HG03064 (cell line): ENCODE results near the gene DLAT.
"Not testable (repeated sequence)": the region's sequence is repeated elsewhere in the genome, so short reads cannot be mapped to it uniquely, and the experiment has no call there.

Experiments
- ATAC-seq: cut with Tn5 transposase; IDR thresholded peaks from one replicate; pipeline ENCODE4 v1.9.1; 2021; ENCODE audit warnings: low read depth; ENCODE audit not compliant: unreplicated experiment

The DLAT gene

GRCh38 chr11:112024773-112025678, at the start of gene DLAT:
Gene DLAT, plus strand, starts transcription at chr11:112025408. Its CDS starts 65 bp downstream, at chr11:112025473.
- ATAC-seq: peak; percentile 69

DNA sequence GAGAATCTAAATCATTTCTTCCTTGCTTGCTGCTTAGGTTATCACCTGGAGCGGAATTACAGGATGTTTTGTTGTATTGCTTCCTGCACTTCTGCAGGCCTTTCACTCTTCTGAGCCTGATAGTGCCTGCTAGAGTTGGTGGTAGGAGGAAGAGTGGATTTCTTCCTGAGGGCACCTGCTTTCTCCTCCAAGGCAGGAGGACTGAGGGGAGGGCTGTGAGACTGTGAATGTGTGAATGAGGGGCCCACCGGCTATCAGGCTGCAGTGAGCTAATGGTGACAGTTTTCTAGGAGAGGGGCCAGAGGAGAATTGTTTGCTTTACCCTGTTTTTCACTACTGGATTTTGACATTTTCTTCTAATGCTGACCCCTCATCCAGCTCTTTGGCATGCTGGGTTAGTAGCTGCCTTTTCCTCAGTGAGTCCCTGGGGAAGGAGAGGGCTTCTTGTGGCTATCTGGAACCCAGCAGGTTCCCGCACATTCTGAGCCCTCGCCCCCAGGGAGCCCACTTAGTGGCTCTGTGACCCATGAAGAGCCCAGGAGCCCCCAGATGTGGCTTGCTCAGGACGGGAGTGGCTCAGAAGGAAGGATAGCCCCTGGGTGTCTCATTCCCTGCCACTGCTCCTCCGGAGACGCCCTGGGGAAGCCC, 49.0 kb upstream of the DLAT start:
- ATAC-seq: no peak

- ATAC-seq: no peak
Measured at GRCh38 chr11:111976767-111977145, 48.5 kb upstream of the DLAT start.

- no peak for ATAC-seq
Measured at GRCh38 chr11:111977146-111978027, 47.8 kb upstream of the DLAT start.

GRCh38 chr11:111978028-111978771, 47.0 kb upstream of the DLAT start:
- no peak for ATAC-seq

GRCh38 chr11:111980062-111980461, 45.1 kb upstream of the DLAT start:
- ATAC-seq: no peak

- no peak for ATAC-seq
Measured at GRCh38 chr11:111981270-111981669, 43.9 kb upstream of the DLAT start.

- no peak for ATAC-seq
Measured at GRCh38 chr11:111982019-111982464, 43.2 kb upstream of the DLAT start.

- no peak for ATAC-seq
Measured at GRCh38 chr11:111982541-111983186, 42.5 kb upstream of the DLAT start.

DNA sequence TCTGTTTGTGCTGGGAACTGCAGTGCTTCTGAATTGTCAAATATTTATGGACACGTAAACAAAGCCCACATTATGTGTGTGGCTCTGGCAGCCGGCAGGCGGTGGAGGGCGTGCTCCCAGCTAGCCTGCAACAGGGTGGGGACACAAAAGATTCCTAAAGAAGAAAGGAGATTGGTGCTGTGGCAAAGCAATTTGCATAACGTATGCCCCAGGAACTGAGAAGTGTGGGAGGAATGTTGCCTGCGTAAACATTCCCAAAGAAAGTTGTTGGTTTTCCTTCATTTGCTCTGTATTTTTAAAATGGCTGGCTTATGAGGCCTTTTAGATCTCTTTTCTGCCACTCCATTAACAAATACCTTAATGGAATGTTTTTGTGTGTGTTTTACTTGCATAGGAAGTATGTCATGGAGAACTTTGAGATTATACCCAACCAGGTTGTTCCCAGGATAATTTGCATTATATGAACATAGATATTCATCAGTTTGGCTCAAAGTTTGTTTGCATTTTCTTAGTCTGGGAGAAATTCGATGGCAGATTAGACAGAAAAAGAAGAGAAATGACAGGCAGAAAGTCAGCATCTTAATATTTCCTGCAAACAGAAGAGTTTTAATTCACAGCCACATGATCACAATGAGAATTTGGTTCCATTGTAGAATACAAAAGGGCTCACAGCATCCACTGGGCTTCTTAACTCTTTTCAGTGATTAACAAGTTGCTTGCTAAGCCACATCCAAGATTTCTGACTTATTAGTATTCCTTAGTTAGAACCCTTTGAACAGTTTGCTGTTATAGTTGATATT, 41.8 kb upstream of the DLAT start:
- ATAC-seq: no peak

GRCh38 chr11:111986589-111986988, 38.6 kb upstream of the DLAT start:
- ATAC-seq: no peak

DNA sequence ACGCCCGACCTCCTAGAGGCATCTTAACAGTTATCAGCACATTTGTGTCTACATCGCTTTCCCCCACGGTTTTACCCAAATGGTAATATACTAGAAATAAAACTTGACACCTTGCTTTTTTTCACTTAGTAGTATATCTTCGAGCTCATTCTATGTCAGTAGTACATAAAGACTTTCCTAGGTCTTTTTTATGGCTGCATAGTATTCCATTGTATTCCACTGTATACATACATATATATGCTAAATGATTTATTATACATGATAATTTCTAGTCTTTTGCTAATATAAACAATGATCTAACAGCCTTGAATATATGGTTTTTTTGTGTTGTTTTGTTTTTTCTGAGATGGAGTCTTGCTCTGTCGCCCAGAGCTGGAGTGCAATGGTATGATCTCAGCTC, 34.8 kb upstream of the DLAT start:
- no peak for ATAC-seq

DNA sequence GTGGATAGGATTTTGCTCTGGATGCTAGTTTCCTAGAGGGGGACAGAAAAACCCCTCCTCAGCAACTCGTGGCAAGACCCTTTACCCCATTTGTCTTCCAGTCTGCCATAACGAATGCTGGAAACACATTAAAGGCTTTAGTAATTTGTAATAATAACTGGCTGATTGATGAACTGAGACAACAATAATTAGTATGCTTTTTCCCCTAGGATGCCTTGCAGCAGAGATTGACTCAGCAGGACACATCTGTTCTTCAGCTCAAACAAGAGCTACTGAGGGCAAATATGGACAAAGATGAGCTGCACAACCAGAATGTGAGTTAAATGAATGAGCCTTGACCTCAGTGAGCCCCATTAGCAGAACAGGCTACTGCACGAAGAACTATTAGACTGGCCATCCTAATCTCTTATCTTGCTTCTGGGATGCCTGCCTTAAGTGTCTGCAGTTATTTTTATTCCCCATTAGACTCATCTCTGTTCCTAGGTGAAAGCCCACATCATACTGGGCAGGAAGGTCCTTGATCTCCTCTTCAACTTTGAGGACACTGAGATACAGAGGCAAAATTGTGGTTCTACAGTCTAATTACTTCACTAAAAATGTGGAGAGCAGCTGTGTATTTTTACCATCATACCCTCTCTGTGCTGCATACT, 32.9 kb upstream of the DLAT start:
- ATAC-seq: no peak

DNA sequence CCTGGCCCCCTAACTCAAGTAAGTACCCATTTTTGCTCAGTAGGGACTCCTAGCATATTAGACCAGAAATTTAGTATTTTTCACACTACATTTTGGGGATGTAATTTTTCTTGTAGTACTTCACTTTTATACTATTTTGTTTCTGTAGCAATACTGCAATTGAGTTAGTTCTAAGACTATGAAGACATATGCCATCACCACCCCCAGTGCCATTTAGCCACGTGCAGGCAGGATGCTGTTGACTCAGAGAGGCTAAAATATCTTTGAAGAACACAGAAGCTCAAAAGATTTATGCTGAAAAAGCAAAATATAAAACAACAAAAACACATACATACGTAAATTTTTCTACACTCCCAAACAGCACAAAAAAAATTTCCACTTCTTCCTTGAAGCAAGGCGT, 29.1 kb upstream of the DLAT start:
- ATAC-seq: no peak

GRCh38 chr11:111996669-111997068, 28.5 kb upstream of the DLAT start:
- not testable (repeated sequence) for ATAC-seq

DNA sequence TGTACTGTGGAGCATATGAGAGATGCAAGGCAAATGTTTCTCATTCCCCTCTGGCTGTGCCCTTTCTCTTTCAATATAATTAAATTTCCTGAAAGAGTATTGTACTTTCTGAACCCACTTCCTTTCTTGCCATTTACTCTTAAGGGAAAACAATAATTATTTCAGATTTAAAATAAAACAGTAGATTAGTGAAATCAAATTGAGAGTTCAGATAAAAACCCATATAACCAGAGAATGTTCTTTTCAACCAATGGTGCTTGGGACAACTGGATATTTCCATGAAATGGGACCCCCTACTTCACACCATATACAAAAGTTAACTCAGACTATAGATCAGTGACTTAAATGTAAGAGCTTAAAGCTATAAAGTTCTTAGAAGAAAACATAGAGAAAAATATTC, 26.1 kb upstream of the DLAT start:
- ATAC-seq: no peak

GRCh38 chr11:112000703-112001102, 24.5 kb upstream of the DLAT start:
- ATAC-seq: no peak

DNA sequence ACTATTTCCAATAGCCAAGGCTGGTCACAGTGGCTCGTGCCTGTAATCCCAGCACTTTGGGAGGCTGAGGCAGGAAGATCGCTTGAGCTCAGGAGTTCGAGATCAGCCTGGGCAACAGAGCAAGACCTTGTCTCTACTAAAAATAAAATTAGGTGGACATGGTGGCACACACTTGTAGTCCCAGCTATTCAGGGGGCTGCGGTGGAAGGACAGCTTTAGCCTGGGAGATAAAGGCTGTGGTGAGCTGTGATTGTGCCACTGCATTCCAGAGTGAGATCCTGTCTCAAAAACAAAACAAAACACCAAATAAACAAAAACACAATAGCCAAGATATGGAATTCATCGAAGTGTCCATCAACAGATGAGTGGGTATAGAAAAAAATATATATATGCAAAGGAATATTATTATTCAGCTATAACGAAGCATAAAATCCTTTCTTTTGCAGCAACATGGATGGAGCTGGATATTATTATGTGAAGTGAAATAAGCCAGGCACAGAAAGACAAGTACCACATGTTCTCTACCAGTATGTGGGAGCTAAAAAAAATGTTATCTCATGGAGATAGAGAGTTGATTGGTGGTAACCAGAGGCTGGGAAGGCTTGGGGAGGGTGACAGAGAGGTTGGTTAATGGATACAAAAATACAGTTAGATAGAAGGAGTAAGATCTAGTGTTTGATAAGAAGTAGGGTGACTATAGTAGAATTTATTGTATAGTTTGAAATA, 22.6 kb upstream of the DLAT start:
- ATAC-seq: no peak
